Mesodermal cell (in vitro differentiated cells): Measurements from ENCODE around the gene OPN1MW3.

ENCODE experiments used
- H3K27ac ChIP-seq: 2 replicates; pipeline ENCODE4 v1.7.0; 2013; ENCODE audit warnings: mild to moderate bottlenecking, low read depth, low read length, moderate library complexity; ENCODE audit not compliant: severe bottlenecking
- H3K36me3 ChIP-seq: 2 replicates; pipeline ENCODE4 v1.7.1; 2013; ENCODE audit warnings: mild to moderate bottlenecking, low read length, moderate library complexity; ENCODE audit not compliant: control insufficient read depth, insufficient read depth
- H3K4me1 ChIP-seq: one replicate; pipeline ENCODE4 v1.7.1; 2013; ENCODE audit warnings: mild to moderate bottlenecking, low read length; ENCODE audit not compliant: insufficient read depth, control insufficient read depth, poor library complexity, severe bottlenecking
- H3K4me3 ChIP-seq: 2 replicates; pipeline ENCODE4 v1.7.0; 2013; ENCODE audit warnings: low read length, control low read depth, mild to moderate bottlenecking; ENCODE audit not compliant: insufficient read depth, poor library complexity, severe bottlenecking; ENCODE audit errors: extremely low read depth
- H3K9me3 ChIP-seq: 2 replicates; pipeline ENCODE4 v1.7.1; 2013; ENCODE audit warnings: mild to moderate bottlenecking, low read length, moderate library complexity; ENCODE audit not compliant: control insufficient read depth
- WGBS, 2 experiments: methylation state at CpG; one replicate each; pipeline ENCODE4 v1.1.5; 2013; ENCODE audit warnings: missing lambda C conversion rate in 2 of 2; ENCODE audit not compliant: insufficient coverage in 2 of 2; 5-methylcytosine and 5-hydroxymethylcytosine counted together

Gene OPN1MW3

DNA sequence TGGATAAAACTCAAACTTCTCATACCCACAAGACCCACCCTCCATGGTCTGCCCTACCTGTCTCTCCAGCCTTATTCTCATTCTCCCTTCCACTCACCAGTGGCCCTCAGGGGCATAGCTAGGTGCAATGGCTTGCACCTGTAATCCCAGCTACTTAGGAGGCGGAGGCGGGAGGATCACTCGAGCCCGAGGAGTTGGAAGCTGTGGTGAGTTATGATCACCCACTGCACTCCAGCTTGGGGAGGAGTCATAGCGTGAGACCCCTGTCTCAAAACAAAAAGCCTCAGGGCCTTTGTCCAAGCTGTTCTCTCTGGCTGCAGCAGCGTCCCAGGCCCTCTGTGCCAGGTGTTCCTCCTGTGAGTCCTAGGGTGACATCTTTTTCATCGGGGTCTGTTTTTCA lies 54.7 kb downstream of the OPN1MW3 start:
- no peaks in the 10 kb centered on the region for H3K36me3 ChIP-seq
- no peaks in the 10 kb centered on the region for H3K9me3 ChIP-seq
- no peaks in the 10 kb centered on the region for H3K4me1 ChIP-seq
- no CpG with 5 or more reads among the region's 7 CpGs for WGBS, 2 experiments
- H3K4me3 ChIP-seq: no peak overlapping the region
- H3K27ac ChIP-seq: no peak overlapping the region

GRCh38 chrX:154313147-154313546 lies 55.8 kb downstream of the OPN1MW3 start:
- WGBS, 2 experiments: 83% methylated on average over 1 of the region's 5 CpGs; no CpG with 5 or more reads in 1 of the 2 experiments
- Histone ChIP-seq H3K4me3 (no peak overlapping the region), H3K36me3 (no peaks in the 10 kb centered on the region), H3K27ac (no peak overlapping the region), H3K4me1 (no peaks in the 10 kb centered on the region), H3K9me3 (no peaks in the 10 kb centered on the region)

DNA sequence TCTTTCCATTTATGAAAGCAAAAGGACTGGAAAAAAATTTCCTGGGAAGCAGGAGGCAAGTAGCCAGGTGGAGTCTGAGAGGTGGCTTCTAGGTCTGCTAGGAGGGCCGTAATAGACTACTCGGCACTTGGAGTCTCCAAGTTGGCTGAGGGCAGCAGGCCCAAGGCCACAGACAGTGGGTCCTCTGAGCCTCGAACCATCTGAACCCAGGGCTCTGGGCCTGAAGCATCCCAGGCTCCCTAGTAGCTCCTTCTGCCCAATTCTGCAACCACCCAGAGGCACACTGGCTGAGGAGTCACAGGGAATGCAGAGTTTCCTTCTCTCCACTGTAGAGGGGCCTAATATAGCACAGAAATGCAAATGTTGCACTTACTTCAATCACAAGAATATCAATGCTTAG lies 58.0 kb downstream of the OPN1MW3 start:
- no peaks in the 10 kb centered on the region for H3K9me3 ChIP-seq
- H3K4me1 ChIP-seq: no peaks in the 10 kb centered on the region
- no peaks in the 10 kb centered on the region for H3K36me3 ChIP-seq
- H3K4me3 ChIP-seq: no peak overlapping the region
- whole genome bisulfite sequencing, 2 experiments: 100% methylated on average over 1 of the region's 3 CpGs; no CpG with 5 or more reads in 1 of the 2 experiments
- no peak overlapping the region for H3K27ac ChIP-seq

DNA sequence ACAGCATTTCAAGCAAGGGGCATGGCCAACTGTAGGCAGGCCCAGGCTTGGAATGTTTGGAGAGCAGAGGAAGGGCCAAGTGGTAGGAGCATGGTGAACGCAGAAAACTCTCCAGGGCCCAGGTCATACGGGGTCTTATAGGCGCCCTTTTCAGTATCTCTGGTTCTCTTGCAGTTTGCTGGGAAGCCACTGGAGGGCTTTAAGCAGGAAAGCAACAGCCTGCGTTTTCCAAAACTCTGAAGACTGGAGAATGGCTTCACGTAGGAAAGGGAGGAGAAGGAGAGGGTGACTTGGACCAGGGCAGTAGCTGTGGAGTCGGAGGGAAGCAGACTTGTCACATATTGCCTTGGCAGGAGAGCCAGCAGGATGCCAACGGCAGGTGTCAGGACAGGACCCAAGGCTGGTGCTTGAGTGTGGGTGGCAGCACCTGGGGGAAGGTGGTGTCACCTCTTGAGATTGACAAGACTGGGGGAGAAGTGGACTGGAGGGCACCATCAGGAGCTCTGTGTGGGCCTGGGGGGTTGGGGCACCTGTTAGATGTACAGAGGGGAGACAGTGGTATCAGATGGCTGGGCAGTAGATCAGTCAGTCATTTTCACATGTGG lies 60.1 kb downstream of the OPN1MW3 start:
- Histone ChIP-seq H3K27ac (no peak overlapping the region), H3K9me3 (no peaks in the 10 kb centered on the region), H3K4me3 (no peak overlapping the region), H3K36me3 (no peaks in the 10 kb centered on the region), H3K4me1 (no peaks in the 10 kb centered on the region)
- WGBS, 2 experiments: 35 to 50% methylated on average over 2 to 3 of the region's 7 CpGs

- Histone ChIP-seq H3K9me3 (no peaks in the 10 kb centered on the region), H3K4me1 (no peaks in the 10 kb centered on the region), H3K36me3 (no peaks in the 10 kb centered on the region), H3K4me3 (no peak overlapping the region), H3K27ac (no peak overlapping the region)
- WGBS, 2 experiments: 91 to 100% methylated on average over 1 to 8 of the region's 11 CpGs
Measured at GRCh38 chrX:154320406-154320805, 63.0 kb downstream of the OPN1MW3 start.
